ENCODE results near the gene DRP2. TPM values are rescaled to one million over a fixed set of nuclear protein-coding genes. Genes with fewer than 3 reads are reported as not detected.
"Not testable (repeated sequence)": the region's sequence is repeated elsewhere in the genome, so short reads cannot be mapped to it uniquely, and the experiment has no call there.

DRP2 gene, protein sequence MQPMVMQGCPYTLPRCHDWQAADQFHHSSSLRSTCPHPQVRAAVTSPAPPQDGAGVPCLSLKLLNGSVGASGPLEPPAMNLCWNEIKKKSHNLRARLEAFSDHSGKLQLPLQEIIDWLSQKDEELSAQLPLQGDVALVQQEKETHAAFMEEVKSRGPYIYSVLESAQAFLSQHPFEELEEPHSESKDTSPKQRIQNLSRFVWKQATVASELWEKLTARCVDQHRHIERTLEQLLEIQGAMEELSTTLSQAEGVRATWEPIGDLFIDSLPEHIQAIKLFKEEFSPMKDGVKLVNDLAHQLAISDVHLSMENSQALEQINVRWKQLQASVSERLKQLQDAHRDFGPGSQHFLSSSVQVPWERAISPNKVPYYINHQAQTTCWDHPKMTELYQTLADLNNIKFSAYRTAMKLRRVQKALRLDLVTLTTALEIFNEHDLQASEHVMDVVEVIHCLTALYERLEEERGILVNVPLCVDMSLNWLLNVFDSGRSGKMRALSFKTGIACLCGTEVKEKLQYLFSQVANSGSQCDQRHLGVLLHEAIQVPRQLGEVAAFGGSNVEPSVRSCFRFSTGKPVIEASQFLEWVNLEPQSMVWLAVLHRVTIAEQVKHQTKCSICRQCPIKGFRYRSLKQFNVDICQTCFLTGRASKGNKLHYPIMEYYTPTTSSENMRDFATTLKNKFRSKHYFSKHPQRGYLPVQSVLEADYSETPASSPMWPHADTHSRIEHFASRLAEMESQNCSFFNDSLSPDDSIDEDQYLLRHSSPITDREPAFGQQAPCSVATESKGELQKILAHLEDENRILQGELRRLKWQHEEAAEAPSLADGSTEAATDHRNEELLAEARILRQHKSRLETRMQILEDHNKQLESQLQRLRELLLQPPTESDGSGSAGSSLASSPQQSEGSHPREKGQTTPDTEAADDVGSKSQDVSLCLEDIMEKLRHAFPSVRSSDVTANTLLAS
- total RNA-seq (2.7 TPM), polyA plus RNA-seq (0.75 TPM)

DNA sequence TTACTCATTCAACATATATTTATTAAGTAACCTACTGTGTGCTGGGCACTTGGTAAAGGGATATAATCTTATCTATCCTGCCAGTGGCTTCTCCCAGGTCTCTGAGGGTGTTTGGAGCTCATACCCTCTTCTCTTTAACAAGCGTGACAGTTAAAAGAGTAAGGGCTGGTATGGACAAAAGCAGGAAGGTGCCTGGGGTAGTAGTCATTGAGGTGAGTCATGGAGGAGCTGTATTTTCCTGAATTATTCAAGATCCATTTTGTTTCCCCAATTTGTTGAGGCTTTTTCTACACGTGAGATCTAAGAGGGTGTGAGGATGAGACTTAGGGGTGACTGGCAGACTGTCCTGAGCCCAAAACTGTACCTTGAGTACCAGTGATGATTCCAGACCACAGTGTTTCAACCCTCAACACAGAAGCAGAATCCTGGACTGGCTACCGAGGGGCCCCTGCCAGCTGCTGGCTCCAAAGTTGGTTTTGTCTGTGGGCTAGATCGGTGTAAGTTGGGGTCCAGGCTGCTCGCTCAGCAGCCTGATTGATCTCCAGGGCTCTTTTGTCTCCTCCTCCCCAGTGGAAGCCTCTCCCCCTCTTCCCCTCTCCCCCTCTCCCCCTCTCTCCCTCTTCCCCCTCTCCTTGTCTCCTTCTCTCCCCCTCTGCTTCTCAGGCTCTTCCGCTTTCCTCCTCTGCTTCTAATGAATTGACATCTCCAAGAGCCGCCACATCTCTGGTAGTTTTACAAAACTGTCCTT is at the start of gene DRP2:
Gene DRP2, plus strand, starts transcription at position 671 of the 748 bp plus-strand sequence. CDS start 11,862 bp downstream, outside the sequence.
- H3K4me3 ChIP-seq (ENCODE audit: low read depth, low read length) = no peak within 1 kb of the TSS
- whole genome bisulfite sequencing = 52% methylated on average over 7 of the region's 7 CpGs
- no peak for DNase-seq (ENCODE audit: extremely low spot score)
- H3K27ac ChIP-seq (ENCODE audit: low read depth) = no peak within 1 kb of the TSS
- H3K36me3 ChIP-seq (ENCODE audit: insufficient read depth) = no peaks in the 10 kb centered on the region
- H3K4me1 ChIP-seq (ENCODE audit: insufficient read depth) = no peaks in the 10 kb centered on the region

DNA sequence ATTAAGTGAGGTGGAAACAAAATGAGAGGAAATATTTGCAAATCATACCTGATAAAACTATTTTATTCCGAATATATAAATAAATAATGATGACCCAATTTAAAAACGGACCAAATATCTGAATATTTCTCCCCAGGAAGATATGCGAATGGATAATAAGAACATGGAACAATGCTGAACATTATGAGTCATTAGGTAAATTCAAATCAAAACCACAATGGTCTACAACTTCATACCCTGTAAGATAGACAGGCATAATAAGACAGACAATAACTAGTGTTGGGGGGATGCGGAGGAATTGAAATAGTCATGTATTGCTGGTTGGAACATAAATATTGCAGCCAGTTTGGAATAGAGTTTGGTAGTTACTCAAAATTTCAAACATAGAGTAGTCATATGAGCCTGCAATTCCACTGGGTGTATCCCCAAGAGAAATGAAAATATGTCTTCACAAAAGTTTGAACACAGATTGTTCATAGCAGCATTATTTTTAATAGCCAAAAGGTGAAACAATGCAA is 47.6 kb upstream of the DRP2 start:
- DNase-seq (ENCODE audit: extremely low spot score) = no peak
- WGBS = 80% methylated on average over 4 of the region's 4 CpGs
- Histone ChIP-seq H3K4me3 (ENCODE audit: low read depth, low read length) (no peak overlapping the region), H3K36me3 (ENCODE audit: insufficient read depth) (no peaks in the 10 kb centered on the region), H3K27ac (ENCODE audit: low read depth) (no peak overlapping the region), H3K4me1 (ENCODE audit: insufficient read depth) (no peaks in the 10 kb centered on the region)

DNA sequence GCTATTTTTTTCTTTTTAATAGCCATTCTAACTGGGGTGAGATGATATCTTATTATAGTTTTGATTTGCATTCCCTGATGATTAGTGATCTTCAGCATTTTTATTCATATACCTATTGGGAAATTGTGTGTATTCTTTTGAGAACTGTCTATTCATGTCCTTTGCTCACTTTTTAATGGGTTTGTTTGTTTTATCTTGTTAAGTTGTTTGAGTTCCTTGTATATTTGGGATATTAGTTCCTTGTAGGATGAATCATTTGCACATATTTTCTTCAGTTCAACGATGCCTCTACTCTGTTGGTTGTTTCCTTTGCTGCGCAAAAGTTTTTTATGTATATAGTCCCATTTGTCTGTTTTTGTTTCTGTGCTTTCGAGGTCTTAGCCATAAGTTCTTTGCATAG is 43.1 kb upstream of the DRP2 start:
- no peaks in the 10 kb centered on the region for H3K4me1 ChIP-seq (ENCODE audit: insufficient read depth)
- WGBS = 87% methylated on average over 3 of the region's 3 CpGs
- no peak for DNase-seq (ENCODE audit: extremely low spot score)
- no peaks in the 10 kb centered on the region for H3K36me3 ChIP-seq (ENCODE audit: insufficient read depth)
- H3K27ac ChIP-seq (ENCODE audit: low read depth) = no peak overlapping the region
- no peak overlapping the region for H3K4me3 ChIP-seq (ENCODE audit: low read depth, low read length)

DNA sequence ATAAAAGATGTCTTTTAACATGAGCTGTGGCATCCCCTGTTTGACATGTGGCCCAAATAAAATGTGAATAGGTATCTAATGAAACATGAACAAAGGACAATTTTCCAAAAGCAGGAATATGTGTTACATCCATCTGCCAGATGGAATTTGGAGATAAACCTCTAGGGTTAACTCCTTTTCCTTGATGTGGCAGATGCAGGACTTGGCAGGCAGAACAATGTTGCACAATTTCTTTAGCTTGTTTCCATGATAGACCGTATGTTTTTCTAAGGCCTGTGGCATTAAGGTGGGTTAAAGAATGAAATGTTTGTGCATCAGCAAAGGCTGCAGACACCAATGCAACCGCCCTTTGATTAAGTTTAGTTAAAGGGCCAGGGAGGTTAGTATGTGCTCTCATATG is 34.7 kb upstream of the DRP2 start:
- not testable (repeated sequence) for H3K36me3 ChIP-seq (ENCODE audit: insufficient read depth); H3K27ac ChIP-seq (ENCODE audit: low read depth); H3K4me1 ChIP-seq (ENCODE audit: insufficient read depth); DNase-seq (ENCODE audit: extremely low spot score); H3K4me3 ChIP-seq (ENCODE audit: low read depth, low read length)
- WGBS = 23% methylated on average over 2 of the region's 2 CpGs

DNA sequence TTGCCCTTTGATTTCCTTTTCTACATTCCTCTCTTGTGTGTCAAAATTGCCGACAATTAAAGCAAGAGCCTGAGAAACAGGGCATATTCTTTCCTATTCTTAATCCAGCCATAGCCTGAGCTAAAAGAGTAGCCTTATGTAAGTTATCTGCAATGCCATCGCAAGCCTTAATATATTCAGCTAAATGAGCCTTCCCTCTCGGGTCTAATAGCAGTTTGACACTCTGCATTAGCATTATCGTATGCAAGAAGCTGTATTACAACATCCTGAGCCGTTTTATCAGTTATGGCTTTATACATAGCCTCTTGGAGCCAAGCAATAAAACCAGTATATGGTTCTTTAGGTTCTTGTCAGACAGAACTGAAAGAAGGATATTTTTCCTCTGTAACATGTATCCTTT is 31.6 kb upstream of the DRP2 start:
- H3K36me3 ChIP-seq (ENCODE audit: insufficient read depth); DNase-seq (ENCODE audit: extremely low spot score); H3K4me1 ChIP-seq (ENCODE audit: insufficient read depth); H3K4me3 ChIP-seq (ENCODE audit: low read depth, low read length); H3K27ac ChIP-seq (ENCODE audit: low read depth): not testable (repeated sequence)
- 41% methylated on average over 5 of the region's 5 CpGs for WGBS

DNA sequence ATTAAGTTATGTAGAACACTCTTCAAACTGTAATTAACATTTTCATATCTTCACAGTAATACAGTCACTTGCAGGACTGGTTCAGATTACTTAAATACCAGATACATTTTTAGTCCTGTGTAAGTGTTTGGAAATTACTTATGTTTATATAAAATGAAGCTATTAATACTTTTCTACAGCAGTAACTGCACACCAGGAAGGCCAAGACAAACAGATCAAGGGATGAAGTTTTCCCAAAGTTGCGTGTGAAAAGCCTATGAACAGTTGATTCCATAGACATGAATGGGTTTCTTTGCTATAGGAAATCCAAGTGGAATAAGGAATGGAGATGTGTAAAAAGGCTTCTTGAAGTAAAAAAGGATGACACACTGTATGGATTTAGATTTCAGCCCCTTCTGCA is 28.9 kb upstream of the DRP2 start:
- Histone ChIP-seq H3K4me1 (ENCODE audit: insufficient read depth) (no peaks in the 10 kb centered on the region), H3K27ac (ENCODE audit: low read depth) (no peak overlapping the region), H3K36me3 (ENCODE audit: insufficient read depth) (no peaks in the 10 kb centered on the region), H3K4me3 (ENCODE audit: low read depth, low read length) (no peak overlapping the region)
- no peak for DNase-seq (ENCODE audit: extremely low spot score)
- 57% methylated on average over 1 of the region's 1 CpG for WGBS

DNA sequence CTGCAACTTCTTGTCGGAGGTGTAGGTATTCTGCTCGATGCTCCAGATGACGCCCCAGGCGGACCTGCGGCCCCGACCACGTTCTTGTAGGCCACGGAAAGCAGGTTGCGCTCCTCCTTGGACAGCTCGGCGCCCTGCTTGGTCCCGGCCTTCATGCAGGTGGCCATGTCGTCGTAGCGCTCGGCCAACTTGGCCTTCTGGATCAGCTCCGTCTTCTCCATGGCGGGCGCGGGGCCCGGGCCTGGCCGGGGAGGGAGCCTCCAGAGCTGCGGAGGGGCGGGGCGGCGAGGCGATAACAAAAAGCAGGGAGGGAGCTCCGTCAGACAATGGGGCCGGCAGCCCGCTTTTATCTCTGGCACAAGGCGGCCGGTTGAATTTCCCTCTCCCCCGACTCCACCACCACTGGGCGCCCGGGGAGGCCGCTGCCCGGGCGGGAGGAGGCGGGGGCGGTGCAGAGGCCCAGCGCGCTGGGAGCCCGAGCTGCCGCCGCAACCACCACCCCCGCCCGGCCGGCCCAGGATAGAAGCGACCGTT is 28.3 kb upstream of the DRP2 start:
- Histone ChIP-seq H3K27ac (ENCODE audit: low read depth) (no peak overlapping the region), H3K36me3 (ENCODE audit: insufficient read depth) (no peaks in the 10 kb centered on the region), H3K4me1 (ENCODE audit: insufficient read depth) (no peaks in the 10 kb centered on the region), H3K4me3 (ENCODE audit: low read depth, low read length) (peak overlapping the region; percentile 33)
- DNase-seq (ENCODE audit: extremely low spot score) = no peak
- WGBS = 13% methylated on average over 47 of the region's 50 CpGs

DNA sequence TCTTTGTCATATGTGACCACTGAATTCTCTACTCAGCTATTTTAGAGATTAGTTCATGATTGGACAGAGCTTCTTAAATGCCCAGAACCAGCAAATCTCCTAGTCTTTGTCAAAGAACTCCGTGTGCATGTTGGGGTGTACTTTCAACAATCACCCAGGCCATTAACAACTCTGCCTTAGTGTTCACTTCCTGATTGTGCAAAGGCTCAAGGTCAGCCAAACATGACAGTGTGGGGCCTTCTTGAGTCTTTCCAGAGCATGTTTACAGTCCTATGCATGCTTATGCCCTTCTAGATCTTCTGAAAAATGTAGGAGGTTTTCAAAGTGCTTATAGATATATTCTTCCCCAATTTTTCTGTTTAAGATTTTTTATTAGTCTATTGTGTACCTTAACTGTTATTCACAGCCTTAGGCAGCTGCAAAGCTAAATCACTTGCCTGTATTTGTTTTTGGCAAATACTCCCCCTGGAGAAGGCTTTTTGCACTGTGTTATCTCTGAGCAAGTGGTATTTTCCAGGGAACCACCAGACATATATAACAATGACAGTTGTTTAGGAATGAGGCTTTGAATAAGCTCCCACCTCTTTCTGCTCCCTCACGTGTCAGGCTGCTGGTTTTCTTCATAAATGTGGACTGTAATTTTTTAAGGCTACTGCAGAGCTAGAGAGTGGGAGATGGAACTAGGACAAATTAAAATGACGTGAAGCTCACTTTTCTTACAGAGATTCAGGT is 24.0 kb upstream of the DRP2 start:
- no peak for DNase-seq (ENCODE audit: extremely low spot score)
- Histone ChIP-seq H3K27ac (ENCODE audit: low read depth) (no peak overlapping the region), H3K36me3 (ENCODE audit: insufficient read depth) (no peaks in the 10 kb centered on the region), H3K4me3 (ENCODE audit: low read depth, low read length) (no peak overlapping the region), H3K4me1 (ENCODE audit: insufficient read depth) (no peaks in the 10 kb centered on the region)
- 54% methylated on average over 3 of the region's 3 CpGs for WGBS

DNA sequence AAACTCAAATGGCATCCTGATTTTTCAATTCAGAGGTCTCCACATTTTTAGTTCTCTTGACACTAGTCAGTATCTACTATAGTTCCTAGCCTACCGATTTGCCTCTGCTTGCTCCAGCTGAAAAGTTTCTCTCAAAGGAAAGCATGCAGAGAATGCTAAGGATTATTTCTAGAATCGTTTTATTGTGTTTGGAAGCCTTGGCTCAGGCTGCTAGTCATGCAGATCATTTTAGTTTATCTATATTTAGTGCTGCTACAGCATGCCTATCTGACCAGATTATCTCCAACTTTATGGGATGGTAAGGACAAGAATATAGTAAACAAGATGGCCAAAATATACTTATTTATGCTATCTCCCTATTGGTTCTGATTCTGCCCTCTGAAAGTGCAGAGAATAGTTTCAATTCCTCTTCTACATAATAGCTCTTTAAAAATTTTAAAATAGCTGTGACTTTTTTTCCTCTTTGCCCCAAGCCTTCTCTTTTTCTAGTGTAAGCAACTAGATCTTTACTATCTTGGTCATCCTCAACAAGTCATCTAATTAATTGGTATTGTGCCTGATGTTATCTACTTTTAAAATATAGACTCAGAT is 15.7 kb upstream of the DRP2 start:
- H3K36me3 ChIP-seq (ENCODE audit: insufficient read depth) = no peaks in the 10 kb centered on the region
- H3K27ac ChIP-seq (ENCODE audit: low read depth) = no peak overlapping the region
- WGBS = 18% methylated on average over 2 of the region's 2 CpGs

DNA sequence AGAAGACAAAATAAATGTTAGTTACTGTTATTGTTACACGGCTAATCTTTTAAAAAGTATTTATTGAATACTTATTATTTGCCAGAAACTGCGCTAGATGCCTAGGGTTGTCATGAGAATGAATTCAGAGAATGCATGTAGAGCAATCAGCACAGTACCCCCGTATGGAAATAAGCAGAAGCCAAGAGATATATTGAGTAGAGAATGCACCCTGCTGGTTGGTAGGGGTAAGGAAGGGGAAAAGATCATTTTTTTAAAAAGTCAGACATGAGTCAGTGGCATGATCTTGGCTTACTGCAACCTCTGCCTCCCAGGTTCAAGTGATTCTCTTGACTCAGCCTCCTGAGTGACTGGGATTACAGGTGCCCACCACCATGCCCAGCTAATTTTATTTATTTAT is 13.1 kb upstream of the DRP2 start:
- Histone ChIP-seq H3K36me3 (ENCODE audit: insufficient read depth) (no peaks in the 10 kb centered on the region), H3K4me1 (ENCODE audit: insufficient read depth) (no peaks in the 10 kb centered on the region), H3K4me3 (ENCODE audit: low read depth, low read length) (no peak overlapping the region), H3K27ac (ENCODE audit: low read depth) (no peak overlapping the region)
- 38% methylated on average over 3 of the region's 3 CpGs for WGBS
- DNase-seq (ENCODE audit: extremely low spot score) = no peak

More for the DNA sequence above, 15.7 kb upstream of the DRP2 start:
- no peaks in the 10 kb centered on the region for H3K4me1 ChIP-seq (ENCODE audit: insufficient read depth)
- DNase-seq (ENCODE audit: extremely low spot score) = no peak
- H3K4me3 ChIP-seq (ENCODE audit: low read depth, low read length) = no peak overlapping the region

DNA sequence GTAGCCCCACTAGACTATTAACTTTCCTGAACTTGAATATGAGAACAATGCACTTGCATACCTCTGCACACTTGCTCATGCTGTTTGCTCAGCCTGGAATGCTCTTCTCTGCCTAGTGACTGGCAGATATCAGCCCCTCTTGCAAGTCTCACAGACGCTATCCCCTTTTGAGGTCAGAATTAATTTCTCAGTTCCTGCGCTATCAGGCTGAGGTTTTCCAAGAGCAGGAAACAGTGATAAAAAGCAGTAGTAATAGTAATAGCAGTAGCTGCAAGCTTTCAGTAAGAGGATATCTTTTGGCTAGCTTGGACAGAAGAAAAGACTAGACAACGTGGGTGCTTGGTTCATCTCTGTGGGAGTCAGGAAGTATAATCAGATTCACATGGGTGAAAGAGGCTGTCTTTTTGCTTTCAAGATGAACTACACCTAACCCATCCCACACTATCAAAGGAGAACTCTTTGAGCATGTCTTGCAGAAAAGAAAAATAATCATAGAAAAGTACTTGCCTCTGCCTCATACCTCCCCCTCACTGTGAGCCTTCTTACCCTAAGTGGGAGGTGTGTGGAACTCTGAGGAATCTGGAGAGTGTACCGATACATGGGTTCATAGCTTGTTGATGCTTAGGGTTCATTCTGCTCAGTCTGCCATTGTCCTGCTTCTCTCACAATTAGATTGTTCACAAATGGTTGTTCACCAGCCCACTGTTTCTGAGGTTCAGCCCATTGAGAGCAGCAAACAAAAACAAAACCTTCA is 11.3 kb upstream of the DRP2 start:
- DNase-seq (ENCODE audit: extremely low spot score) = no peak
- H3K36me3 ChIP-seq (ENCODE audit: insufficient read depth) = no peaks in the 10 kb centered on the region
- 41% methylated on average over 4 of the region's 4 CpGs for WGBS
- H3K27ac ChIP-seq (ENCODE audit: low read depth) = no peak overlapping the region
- no peaks in the 10 kb centered on the region for H3K4me1 ChIP-seq (ENCODE audit: insufficient read depth)
- no peak overlapping the region for H3K4me3 ChIP-seq (ENCODE audit: low read depth, low read length)

DNA sequence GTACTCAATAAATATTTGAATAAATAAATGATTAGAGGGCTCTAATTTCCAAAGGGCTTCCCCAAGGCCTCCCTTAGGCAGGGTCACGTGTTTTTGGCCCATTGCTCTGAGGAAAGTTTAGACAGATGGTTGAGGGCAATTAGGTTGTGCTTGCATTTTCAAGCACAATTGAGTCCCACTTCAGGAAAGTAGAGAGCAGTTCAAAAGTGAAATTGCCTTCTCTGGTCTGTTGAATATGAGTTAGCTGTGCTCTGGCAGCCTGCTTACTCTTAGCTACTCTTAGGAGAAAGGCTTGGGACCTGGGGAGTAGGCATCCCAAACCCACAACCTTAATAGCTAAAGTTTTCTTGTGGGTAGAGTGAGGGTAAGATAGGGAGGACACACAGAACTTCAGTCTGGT is 9.0 kb upstream of the DRP2 start:
- Histone ChIP-seq H3K4me3 (ENCODE audit: low read depth, low read length) (no peak overlapping the region), H3K4me1 (ENCODE audit: insufficient read depth) (no peaks in the 10 kb centered on the region), H3K27ac (ENCODE audit: low read depth) (no peak overlapping the region), H3K36me3 (ENCODE audit: insufficient read depth) (no peaks in the 10 kb centered on the region)
- WGBS = 87% methylated on average over 1 of the region's 1 CpG
- DNase-seq (ENCODE audit: extremely low spot score) = no peak
